HepG2 (cell line): ENCODE measurements around the gene NCAPD2. TPM values are rescaled to one million over a fixed set of nuclear protein-coding genes. Genes with fewer than 3 reads are reported as not detected.

Experiments used
- STAG1 ChIP-seq: sonication (generic); formaldehyde crosslinking; IDR thresholded peaks from 2 replicates; pipeline ENCODE4 v1.4.0; 2020; ENCODE audit warnings: missing genetic modification reagents
- polyA plus RNA-seq, 8 experiments: library from polyadenylated mRNA; depleted of rRNA in 3 of 8; stranded (reverse) in 7 of 8; unstranded in 1 of 8; fragments of >200 nt; fragmentation: Illumina TruSeq in 4 of 8; extraction: Trizol in 4 of 8; gene quantifications; 2 replicates each; pipeline versions ENCODE4 v1.2.1 to v1.2.3, GENCODE V29; 2011 to 2016; ENCODE audit warnings: low read depth in 4 of 8, missing spikeins in 1 of 8, mixed read lengths in 1 of 8; ENCODE audit not compliant: insufficient read depth in 1 of 8
- small RNA-seq, 3 experiments: library from RNA; depleted of rRNA; stranded (forward); fragments of <200 nt; gene quantifications; one replicate each; pipeline ENCODE3, GENCODE V24; 2012; ENCODE audit warnings: low read depth in 2 of 3, low replicate concordance in 1 of 3; ENCODE audit not compliant: insufficient read length in 3 of 3, insufficient read depth in 2 of 3
- total RNA-seq, 5 experiments: library from RNA; depleted of rRNA; stranded (reverse); fragments of >200 nt; fragmentation: Illumina TruSeq; extraction: Trizol; gene quantifications; 2 replicates each; pipeline ENCODE4 v1.2.3, GENCODE V29; 2016; ENCODE audit warnings: low read depth in 1 of 5
- TF ChIP-seq, protein P1 (sequence below), 2 experiments: sonication (generic) in 1 of 2; formaldehyde crosslinking in 1 of 2; IDR thresholded peaks; 2 replicates each; pipeline versions ENCODE4 v1.4.0 to v1.6.1; 2016 to 2020; ENCODE audit warnings: borderline replicate concordance in 1 of 2, low read depth in 1 of 2, mild to moderate bottlenecking in 1 of 2, missing genetic modification reagents in 1 of 2

Gene NCAPD2
- total and polyA plus RNA-seq, 2 of the 13 experiments (the other 11 are each of a cell fraction or from before 2014, with no cell fraction given) = 51.1 to 65.6 TPM

DNA sequence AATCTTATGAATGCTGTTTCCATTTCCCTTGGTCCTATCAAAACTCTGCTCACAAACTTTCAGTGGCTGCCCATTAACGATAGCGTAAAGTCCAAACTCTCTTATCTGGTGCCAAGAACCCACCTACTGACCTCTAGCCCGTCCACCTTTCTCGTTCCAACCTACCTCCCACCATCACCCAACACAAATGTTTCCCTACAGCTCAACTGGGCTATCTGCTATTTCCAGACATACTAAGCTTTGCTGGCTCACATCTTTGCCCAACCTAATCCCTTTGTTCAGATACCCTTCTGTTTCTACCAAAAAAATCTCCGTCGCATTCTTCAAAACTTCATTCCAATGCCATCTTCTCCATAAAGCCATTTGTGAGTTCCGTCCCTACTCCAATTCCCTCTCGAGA, 81.7 kb downstream of the NCAPD2 start (continued):
- TF ChIP-seq, protein P1, sequence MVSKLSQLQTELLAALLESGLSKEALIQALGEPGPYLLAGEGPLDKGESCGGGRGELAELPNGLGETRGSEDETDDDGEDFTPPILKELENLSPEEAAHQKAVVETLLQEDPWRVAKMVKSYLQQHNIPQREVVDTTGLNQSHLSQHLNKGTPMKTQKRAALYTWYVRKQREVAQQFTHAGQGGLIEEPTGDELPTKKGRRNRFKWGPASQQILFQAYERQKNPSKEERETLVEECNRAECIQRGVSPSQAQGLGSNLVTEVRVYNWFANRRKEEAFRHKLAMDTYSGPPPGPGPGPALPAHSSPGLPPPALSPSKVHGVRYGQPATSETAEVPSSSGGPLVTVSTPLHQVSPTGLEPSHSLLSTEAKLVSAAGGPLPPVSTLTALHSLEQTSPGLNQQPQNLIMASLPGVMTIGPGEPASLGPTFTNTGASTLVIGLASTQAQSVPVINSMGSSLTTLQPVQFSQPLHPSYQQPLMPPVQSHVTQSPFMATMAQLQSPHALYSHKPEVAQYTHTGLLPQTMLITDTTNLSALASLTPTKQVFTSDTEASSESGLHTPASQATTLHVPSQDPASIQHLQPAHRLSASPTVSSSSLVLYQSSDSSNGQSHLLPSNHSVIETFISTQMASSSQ (IDR thresholded peaks at IDR 0.05; ENCODE audit: low read depth) = no peak
- TF ChIP-seq, protein P1 (CRISPR knock-in tag; IDR thresholded peaks at IDR 0.05; ENCODE audit: borderline replicate concordance) = no peak
- no peak for TF ChIP-seq STAG1

Small RNAs within 50 kb of the gene (small RNA-seq; reads per million reads assigned to genes)
- gene SCARNA11 = 5.2 to 276 (median 17.1) reads per million in 3 experiments

Other genes starting within 250 kb of the NCAPD2 start
- 13.1 and 18.9 TPM in 2 replicates for gene PLEKHG6, start 183.4 kb upstream of the NCAPD2 start, total RNA-seq (2016; rRNA removed; fragmentation: Illumina TruSeq; extraction: Trizol)
- 17.0 and 26.8 TPM in 2 replicates for gene PLEKHG6, start 183.4 kb upstream of the NCAPD2 start, polyA plus RNA-seq (2011; rRNA removed)
- gene TNFRSF1A, start 152.0 kb upstream of the NCAPD2 start, total RNA-seq (2016; rRNA removed; fragmentation: Illumina TruSeq; extraction: Trizol) = 21.9 and 41.5 TPM in 2 replicates
- gene TNFRSF1A, start 152.0 kb upstream of the NCAPD2 start, polyA plus RNA-seq (2011; rRNA removed) = 41.4 and 61.2 TPM in 2 replicates
- gene SCNN1A, start 118.5 kb upstream of the NCAPD2 start, total RNA-seq (2016; rRNA removed; fragmentation: Illumina TruSeq; extraction: Trizol) = 0.63 and 1.5 TPM in 2 replicates
- gene SCNN1A, start 118.5 kb upstream of the NCAPD2 start, polyA plus RNA-seq (2011; rRNA removed) = 14.6 and 32.8 TPM in 2 replicates
- 12.1 and 34.8 TPM in 2 replicates for gene LTBR, start 109.9 kb upstream of the NCAPD2 start, total RNA-seq (2016; rRNA removed; fragmentation: Illumina TruSeq; extraction: Trizol)
- gene LTBR, start 109.9 kb upstream of the NCAPD2 start, polyA plus RNA-seq (2011; rRNA removed) = 31.4 and 39.0 TPM in 2 replicates
- gene CD27, start 49.1 kb upstream of the NCAPD2 start, total RNA-seq (2016; rRNA removed; fragmentation: Illumina TruSeq; extraction: Trizol) = not detected in 2 replicates
- 0.12 and 0.18 TPM in 2 replicates for gene CD27, start 49.1 kb upstream of the NCAPD2 start, polyA plus RNA-seq (2011; rRNA removed)
- 3.2 and 10.0 TPM in 2 replicates for gene TAPBPL, start 42.1 kb upstream of the NCAPD2 start, total RNA-seq (2016; rRNA removed; fragmentation: Illumina TruSeq; extraction: Trizol)
- gene TAPBPL, start 42.1 kb upstream of the NCAPD2 start, polyA plus RNA-seq (2011; rRNA removed) = 14.0 and 14.5 TPM in 2 replicates
- gene VAMP1, start 23.4 kb upstream of the NCAPD2 start, total RNA-seq (2016; rRNA removed; fragmentation: Illumina TruSeq; extraction: Trizol) = 0.45 and 2.5 TPM in 2 replicates
- 7.4 and 8.0 TPM in 2 replicates for gene VAMP1, start 23.4 kb upstream of the NCAPD2 start, polyA plus RNA-seq (2011; rRNA removed)
- 278 and 343 TPM in 2 replicates for gene MRPL51, start 840 bp upstream of the NCAPD2 start, total RNA-seq (2016; rRNA removed; fragmentation: Illumina TruSeq; extraction: Trizol)
- 52.5 and 64.8 TPM in 2 replicates for gene MRPL51, start 840 bp upstream of the NCAPD2 start, polyA plus RNA-seq (2011; rRNA removed)
- 3,038 and 4,052 TPM in 2 replicates for gene GAPDH, start 40.4 kb downstream of the NCAPD2 start, total RNA-seq (2016; rRNA removed; fragmentation: Illumina TruSeq; extraction: Trizol)
- 12,395 and 12,722 TPM in 2 replicates for gene GAPDH, start 40.4 kb downstream of the NCAPD2 start, polyA plus RNA-seq (2011; rRNA removed)
- gene IFFO1, start 61.9 kb downstream of the NCAPD2 start, total RNA-seq (2016; rRNA removed; fragmentation: Illumina TruSeq; extraction: Trizol) = 7.0 and 12.8 TPM in 2 replicates
- gene IFFO1, start 61.9 kb downstream of the NCAPD2 start, polyA plus RNA-seq (2011; rRNA removed) = 14.6 and 18.3 TPM in 2 replicates
- gene NOP2, start 74.2 kb downstream of the NCAPD2 start, total RNA-seq (2016; rRNA removed; fragmentation: Illumina TruSeq; extraction: Trizol) = 50.0 and 56.7 TPM in 2 replicates
- 47.3 and 52.9 TPM in 2 replicates for gene NOP2, start 74.2 kb downstream of the NCAPD2 start, polyA plus RNA-seq (2011; rRNA removed)
- 148 and 156 TPM in 2 replicates for gene CHD4, start 113.3 kb downstream of the NCAPD2 start, total RNA-seq (2016; rRNA removed; fragmentation: Illumina TruSeq; extraction: Trizol)
- 76.2 and 82.8 TPM in 2 replicates for gene CHD4, start 113.3 kb downstream of the NCAPD2 start, polyA plus RNA-seq (2011; rRNA removed)
- gene LPAR5, start 141.9 kb downstream of the NCAPD2 start, total RNA-seq (2016; rRNA removed; fragmentation: Illumina TruSeq; extraction: Trizol) = 0.07 and 0.09 TPM in 2 replicates
- gene LPAR5, start 141.9 kb downstream of the NCAPD2 start, polyA plus RNA-seq (2011; rRNA removed) = 0.17 and 0.32 TPM in 2 replicates
- gene ACRBP, start 153.3 kb downstream of the NCAPD2 start, total RNA-seq (2016; rRNA removed; fragmentation: Illumina TruSeq; extraction: Trizol) = not detected in 2 replicates
- gene ACRBP, start 153.3 kb downstream of the NCAPD2 start, polyA plus RNA-seq (2011; rRNA removed) = 0.37 and 0.46 TPM in 2 replicates
- 12.7 and 14.4 TPM in 2 replicates for gene ING4, start 169.0 kb downstream of the NCAPD2 start, total RNA-seq (2016; rRNA removed; fragmentation: Illumina TruSeq; extraction: Trizol)
- 32.4 and 34.2 TPM in 2 replicates for gene ING4, start 169.0 kb downstream of the NCAPD2 start, polyA plus RNA-seq (2011; rRNA removed)
- 23.6 and 24.1 TPM in 2 replicates for gene ZNF384, start 195.3 kb downstream of the NCAPD2 start, total RNA-seq (2016; rRNA removed; fragmentation: Illumina TruSeq; extraction: Trizol)
- gene ZNF384, start 195.3 kb downstream of the NCAPD2 start, polyA plus RNA-seq (2011; rRNA removed) = 54.3 and 55.3 TPM in 2 replicates
- gene PIANP, start 206.7 kb downstream of the NCAPD2 start, total RNA-seq (2016; rRNA removed; fragmentation: Illumina TruSeq; extraction: Trizol) = not detected in 2 replicates
- gene PIANP, start 206.7 kb downstream of the NCAPD2 start, polyA plus RNA-seq (2011; rRNA removed) = not detected in 2 replicates
- gene COPS7A, start 229.9 kb downstream of the NCAPD2 start, total RNA-seq (2016; rRNA removed; fragmentation: Illumina TruSeq; extraction: Trizol) = 38.0 and 40.0 TPM in 2 replicates
- 71.4 and 73.6 TPM in 2 replicates for gene COPS7A, start 229.9 kb downstream of the NCAPD2 start, polyA plus RNA-seq (2011; rRNA removed)